TTC549 (cell line): ENCODE data around the gene CNKSR1.
"Not testable (repeated sequence)": the region's sequence is repeated elsewhere in the genome, so short reads cannot be mapped to it uniquely, and the experiment has no call there.

ENCODE experiments used
- FAIRE-seq: peaks from 2 replicates; lab custom pipeline; 2012; peaks lifted over from hg19 to GRCh38; lab: Jason Lieb, UNC

Gene CNKSR1

GRCh38 chr1:26230682-26231081 is 53.4 kb downstream of the CNKSR1 start:
- not testable (repeated sequence) for FAIRE-seq

- FAIRE-seq: peak; percentile 95
Observed at GRCh38 chr1:26233903-26234643, 56.8 kb downstream of the CNKSR1 start, which contains the start of gene CEP85. CEP85 (plus strand) TSS chr1:26234200; CDS start chr1:26239784, 5,584 bp downstream.

GRCh38 chr1:26234644-26235370 is 57.5 kb downstream of the CNKSR1 start:
- no peak for FAIRE-seq

- no peak for FAIRE-seq
Observed at GRCh38 chr1:26237230-26237966, 60.1 kb downstream of the CNKSR1 start.
